Measurements from ENCODE around the gene CACNG4. TPM values are rescaled to one million over a fixed set of nuclear protein-coding genes. Genes with fewer than 3 reads are reported as not detected.

The CACNG4 gene
- total RNA-seq, 1 experiment from 2014 or later = 46.3 TPM

GRCh38 chr17:67015001-67015400, 50.5 kb downstream of the CACNG4 start:
- H3K79me2 ChIP-seq (ENCODE audit: low read depth) = no peaks in the 10 kb centered on the region
- ChIA-PET CTCF (no interaction called here), POLR2A (ENCODE audit: unreplicated experiment) (no interaction called here)
- H3K4me2 ChIP-seq = no peak overlapping the region
- H3K9me3 ChIP-seq (ENCODE audit: insufficient read depth, low read depth) = no peaks in the 10 kb centered on the region
- no peak for TF ChIP-seq CTCF (conservative IDR thresholded peaks at IDR 0.05)
- no peak overlapping the region for H3K27ac ChIP-seq
- no peaks in the 10 kb centered on the region for H3K9me2 ChIP-seq (ENCODE audit: insufficient read depth)
- intact Hi-C loops (cut with micrococcal nuclease; ENCODE audit: unreplicated experiment) = no loop called here
- no peaks in the 10 kb centered on the region for H3K27me3 ChIP-seq (ENCODE audit: insufficient read depth, low read depth)
- H3K36me3 ChIP-seq (ENCODE audit: low read depth) = no peaks in the 10 kb centered on the region
- no peaks in the 10 kb centered on the region; the same call in 1 of the 2 replicates for H3F3A ChIP-seq (ENCODE audit: insufficient read depth, low read depth)
- no peak overlapping the region for H3K4me3 ChIP-seq
- H3K4me1 ChIP-seq (replicated peaks; ENCODE audit: insufficient read depth) = no peaks in the 10 kb centered on the region
- BruUV-seq (replicated peaks) = no TSS peak
- DNase-seq = no peak
- H4K20me1 ChIP-seq (ENCODE audit: insufficient read depth) = no peaks in the 10 kb centered on the region
- no peak overlapping the region for H2AFZ ChIP-seq

GRCh38 chr17:67016039-67016762, 51.7 kb downstream of the CACNG4 start:
- Histone ChIP-seq H3F3A (ENCODE audit: insufficient read depth, low read depth) (no peaks in the 10 kb centered on the region; the same call in 1 of the 2 replicates), H3K36me3 (ENCODE audit: low read depth) (no peaks in the 10 kb centered on the region), H4K20me1 (ENCODE audit: insufficient read depth) (no peaks in the 10 kb centered on the region), H3K9me3 (ENCODE audit: insufficient read depth, low read depth) (no peaks in the 10 kb centered on the region), H3K4me2 (no peak overlapping the region), H3K27me3 (ENCODE audit: insufficient read depth, low read depth) (no peaks in the 10 kb centered on the region), H3K79me2 (ENCODE audit: low read depth) (no peaks in the 10 kb centered on the region), H3K4me3 (no peak overlapping the region), H3K9me2 (ENCODE audit: insufficient read depth) (no peaks in the 10 kb centered on the region), H3K4me1 (replicated peaks; ENCODE audit: insufficient read depth) (no peaks in the 10 kb centered on the region), H2AFZ (no peak overlapping the region), H3K27ac (no peak overlapping the region)
- CTCF ChIA-PET = no interaction called here
- no TSS peak for BruUV-seq (replicated peaks)
- POLR2A ChIA-PET (ENCODE audit: unreplicated experiment) = interaction anchor here (0.7 kb wide), 1 partner anchor 65 kb away, joined by 4 read pairs; no protein-coding TSS in a partner anchor
- no peak for DNase-seq
- intact Hi-C loops (cut with micrococcal nuclease; ENCODE audit: unreplicated experiment) = no loop called here
- no peak for TF ChIP-seq CTCF (conservative IDR thresholded peaks at IDR 0.05)
- TF ChIP-seq EZH2 (IDR thresholded peaks at IDR 0.05; ENCODE audit: low read depth) = no peak

GRCh38 chr17:67017910-67018309, 53.4 kb downstream of the CACNG4 start:
- DNase-seq = no peak
- CTCF ChIA-PET = interaction anchor here (0.7 kb wide), 1 partner anchor 51 kb away, joined by 3 read pairs; no protein-coding TSS in a partner anchor
- POLR2A ChIA-PET (ENCODE audit: unreplicated experiment) = no interaction called here

More at GRCh38 chr17:67017910-67018309, 53.4 kb downstream of the CACNG4 start:
- H3K4me1 ChIP-seq (replicated peaks; ENCODE audit: insufficient read depth) = no peaks in the 10 kb centered on the region
- intact Hi-C loops (cut with micrococcal nuclease; ENCODE audit: unreplicated experiment) = no loop called here
- BruUV-seq (replicated peaks) = no TSS peak
- H3K27ac ChIP-seq = no peak overlapping the region
- H3K36me3 ChIP-seq (ENCODE audit: low read depth) = no peaks in the 10 kb centered on the region
- no peaks in the 10 kb centered on the region; the same call in 1 of the 2 replicates for H3F3A ChIP-seq (ENCODE audit: insufficient read depth, low read depth)
- H3K4me2 ChIP-seq = no peak overlapping the region
- H3K9me3 ChIP-seq (ENCODE audit: insufficient read depth, low read depth) = no peaks in the 10 kb centered on the region
- H3K27me3 ChIP-seq (ENCODE audit: insufficient read depth, low read depth) = no peaks in the 10 kb centered on the region
- H2AFZ ChIP-seq = no peak overlapping the region
- H3K79me2 ChIP-seq (ENCODE audit: low read depth) = no peaks in the 10 kb centered on the region
- H3K4me3 ChIP-seq = no peak overlapping the region
- TF ChIP-seq CTCF (conservative IDR thresholded peaks at IDR 0.05) (no peak), EZH2 (IDR thresholded peaks at IDR 0.05; ENCODE audit: low read depth) (no peak)
- no peaks in the 10 kb centered on the region for H4K20me1 ChIP-seq (ENCODE audit: insufficient read depth)
- H3K9me2 ChIP-seq (ENCODE audit: insufficient read depth) = no peaks in the 10 kb centered on the region

Data from PC-9 (cell line).